ENCODE data around the gene CCDC74B.
"Not testable (repeated sequence)": the region's sequence is repeated elsewhere in the genome, so short reads cannot be mapped to it uniquely, and the experiment has no call there.

The CCDC74B gene

GRCh38 chr2:130143266-130144039 is 1.5 kb downstream of the CCDC74B start:
- DNase-seq, result not testable (repeated sequence)

GRCh38 chr2:130142396-130143265 is 2.3 kb downstream of the CCDC74B start:
- DNase-seq, result not testable (repeated sequence)

DNA sequence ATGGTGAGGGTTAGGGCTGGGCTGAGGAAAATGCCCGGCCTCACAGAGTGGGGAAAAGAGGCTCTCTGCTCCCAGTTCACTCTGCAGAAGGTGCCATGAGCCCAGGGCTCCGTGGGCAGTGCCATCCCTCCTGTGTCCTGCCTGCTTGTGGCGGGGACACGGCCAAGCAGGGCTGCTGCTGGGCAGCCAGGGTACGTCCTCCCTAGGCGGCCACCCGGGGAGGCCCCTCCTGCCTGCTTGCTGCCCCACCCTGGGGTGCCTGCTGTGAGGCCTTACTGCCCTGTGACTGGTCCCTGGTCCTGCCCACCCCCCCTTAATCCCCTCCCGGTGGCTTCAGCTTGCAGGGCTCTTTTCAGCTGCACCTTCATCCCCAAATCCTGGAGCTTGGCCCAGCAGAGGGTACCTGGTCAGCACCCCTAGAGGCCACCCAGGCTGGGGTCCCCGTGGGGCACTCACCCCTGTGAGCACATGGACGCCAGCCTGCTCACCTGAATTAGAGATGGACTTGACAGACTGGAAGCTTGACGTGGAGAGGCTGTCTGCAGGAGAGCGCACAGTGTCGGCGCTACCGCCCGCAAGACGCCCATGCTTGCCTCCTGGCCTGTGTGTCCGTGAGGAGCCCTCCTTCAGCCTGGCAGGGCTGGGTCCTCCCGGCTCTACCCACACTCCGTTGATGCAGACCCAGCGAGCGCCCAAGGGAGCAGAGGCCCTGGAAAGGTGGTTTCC is 3.1 kb downstream of the CCDC74B start:
- not testable (repeated sequence) for DNase-seq

GRCh38 chr2:130141002-130141401 is 3.9 kb downstream of the CCDC74B start:
- DNase-seq, result not testable (repeated sequence)

DNA sequence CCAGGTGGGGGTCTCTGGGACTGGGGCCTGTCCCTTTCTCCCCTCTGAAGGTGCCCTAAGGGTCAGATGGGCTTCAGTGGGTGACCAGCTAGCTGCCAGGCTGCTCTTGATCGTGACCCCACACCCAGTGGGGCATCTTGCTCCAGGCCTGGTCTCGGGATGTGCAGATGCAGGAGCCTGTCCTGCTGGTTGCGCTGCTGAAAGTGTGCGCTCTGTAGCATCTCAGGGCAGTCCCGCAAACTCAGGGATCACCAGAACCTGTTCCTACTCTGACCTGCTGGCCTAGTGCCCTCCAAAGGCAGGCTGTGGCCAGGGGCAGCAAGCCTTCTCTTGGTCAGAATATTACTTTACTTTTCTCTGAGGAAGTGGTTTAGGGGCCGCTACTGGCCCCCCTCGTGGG is 4.4 kb downstream of the CCDC74B start:
- DNase-seq, result not testable (repeated sequence)

GRCh38 chr2:130139331-130140280 is 5.3 kb downstream of the CCDC74B start:
- DNase-seq, result not testable (repeated sequence)

GRCh38 chr2:130138841-130139251 is 6.1 kb downstream of the CCDC74B start:
- not testable (repeated sequence) for DNase-seq

- not testable (repeated sequence) for DNase-seq
Observed at GRCh38 chr2:130138326-130138725, 6.6 kb downstream of the CCDC74B start.

GRCh38 chr2:130137118-130137517 is 7.8 kb downstream of the CCDC74B start:
- DNase-seq, result not testable (repeated sequence)

DNA sequence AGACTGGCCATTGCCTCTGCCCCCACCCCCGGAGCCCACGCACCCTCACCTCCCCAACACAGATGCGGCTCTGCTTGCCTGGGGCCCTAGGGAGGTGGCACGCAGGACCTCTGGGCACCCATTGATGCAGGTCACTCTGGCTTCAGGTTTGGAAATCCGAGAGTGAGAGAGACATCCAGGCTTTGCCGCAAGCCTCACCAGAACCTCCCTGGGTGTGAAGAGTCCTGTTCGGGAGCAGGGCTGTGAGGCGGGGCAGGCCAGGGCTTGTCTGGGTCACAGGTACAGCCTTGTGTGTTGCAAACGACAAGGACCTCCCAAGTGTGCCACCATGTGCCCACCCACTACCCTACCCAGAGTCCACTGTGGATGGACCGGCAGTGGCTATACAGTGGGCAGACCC is 8.4 kb downstream of the CCDC74B start:
- DNase-seq, result not testable (repeated sequence)

- no peak for DNase-seq
Observed at GRCh38 chr2:130135692-130136541, 9.0 kb downstream of the CCDC74B start.

DNA sequence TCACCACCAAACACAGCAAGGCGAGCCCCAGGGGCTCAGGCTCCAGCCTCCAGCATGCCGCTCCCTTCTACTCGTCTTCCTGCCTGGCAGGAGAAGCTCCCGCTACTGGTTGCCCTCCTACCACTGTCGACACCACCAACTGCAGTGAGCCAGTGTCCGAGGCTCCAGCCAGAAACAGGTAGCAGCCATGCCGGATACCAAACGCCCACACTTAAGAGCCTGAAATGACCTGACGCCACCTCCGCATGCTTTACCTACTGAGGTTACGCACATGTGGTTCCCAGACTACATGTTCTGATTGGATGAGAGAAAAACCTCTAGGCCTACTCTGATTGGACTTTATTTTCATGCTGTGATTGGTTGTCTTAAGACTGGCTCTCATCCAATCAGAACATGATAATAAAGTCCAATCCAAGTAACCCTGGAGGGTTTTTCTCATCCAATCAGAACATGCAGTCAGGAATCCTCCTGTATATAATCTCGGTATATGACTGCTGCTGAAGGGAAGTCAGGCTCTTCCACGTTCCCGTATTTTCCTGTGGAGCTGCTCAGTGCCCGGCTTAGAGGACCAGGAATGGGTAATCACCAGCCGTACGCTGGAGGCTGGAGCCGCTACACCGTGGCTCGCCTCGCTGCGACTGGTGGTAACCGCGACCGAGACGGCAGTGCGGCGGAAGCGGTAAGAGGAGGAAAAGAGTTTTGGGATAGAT is 15.6 kb downstream of the CCDC74B start, which contains the start of gene POTEF:
Gene POTEF (minus strand): TSS at position 103 of the 710 bp plus-strand sequence. CDS start 8,707 bp downstream, outside the sequence.
- not testable (repeated sequence) for DNase-seq

- not testable (repeated sequence) for DNase-seq
Observed at GRCh38 chr2:130128464-130128863, 16.4 kb downstream of the CCDC74B start.

- DNase-seq, result not testable (repeated sequence)
Observed at GRCh38 chr2:130127726-130128125, 17.2 kb downstream of the CCDC74B start.

DNA sequence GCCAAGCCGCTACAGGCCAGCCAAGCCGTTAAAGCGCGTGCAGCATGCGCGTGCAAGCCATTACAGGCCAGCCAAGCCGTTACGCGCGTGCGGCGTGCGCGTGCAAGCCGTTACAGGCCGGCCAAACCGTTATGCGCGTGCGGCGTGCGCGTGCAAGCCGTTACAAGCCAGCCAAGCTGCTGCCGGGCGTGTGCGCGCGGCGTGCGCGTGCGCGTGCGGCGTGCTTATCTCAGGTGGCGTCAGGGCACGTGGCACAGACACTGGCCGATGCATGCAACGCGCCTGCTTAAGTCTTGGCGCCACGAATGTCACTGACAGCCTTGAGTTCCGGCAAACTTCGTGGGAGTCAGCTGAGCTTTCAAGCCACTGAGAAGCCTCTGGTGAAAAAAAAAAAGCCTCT is 24.0 kb downstream of the CCDC74B start:
- DNase-seq, result not testable (repeated sequence)

DNA sequence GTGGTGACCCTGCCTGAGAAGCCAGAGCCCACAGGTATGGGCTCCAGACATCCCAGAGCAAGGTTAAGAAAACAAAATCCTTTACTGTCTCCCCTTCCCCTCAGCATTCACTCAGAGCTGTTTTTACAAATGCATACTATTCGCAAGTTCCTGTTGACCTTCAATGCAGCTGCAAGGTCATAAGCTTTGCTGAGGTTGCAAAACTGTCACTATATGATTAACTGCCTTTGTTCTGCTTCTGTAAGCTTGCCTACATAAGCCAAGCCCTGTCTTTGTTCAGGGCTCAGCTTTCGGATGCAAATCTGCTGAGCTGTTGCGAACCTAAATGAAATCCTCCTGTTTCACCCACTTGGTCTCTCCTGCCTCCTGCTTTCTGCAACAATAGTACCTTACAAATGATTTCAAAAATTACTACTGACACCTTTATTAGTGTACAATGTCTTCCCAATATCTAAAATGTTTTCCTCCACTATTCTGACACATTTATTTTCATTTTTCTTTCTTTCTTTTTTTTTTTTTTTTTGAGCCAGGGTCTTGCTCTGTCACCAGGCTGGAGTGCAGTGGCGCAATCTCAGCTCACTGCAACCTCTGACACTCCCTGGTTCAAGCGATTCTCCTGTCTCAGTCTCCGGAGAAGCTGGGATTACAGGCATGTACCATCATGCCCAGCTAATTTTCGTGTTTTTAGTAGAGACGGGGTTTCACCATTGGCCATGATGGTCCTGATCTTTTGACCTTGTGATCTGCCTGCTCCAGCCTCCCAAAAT is 42.1 kb downstream of the CCDC74B start:
- DNase-seq, result not testable (repeated sequence)
